Thyroid gland (tissue), 4 donors: ENCODE measurements around the gene TTC39A.

Experiments
- POLR2A ChIP-seq, 2 donors: fragments of 450-650 bp; IDR thresholded peaks; one replicate each; pipeline ENCODE4 v1.6.1; 2017; ENCODE audit warnings: antibody characterized with exemption in 2 of 2, mild to moderate bottlenecking in 2 of 2, moderate library complexity in 1 of 2
- TF ChIP-seq, protein P1 (sequence below), 6 experiments: fragments of 200-600 bp in 3 of 6; fragments of 450-650 bp in 3 of 6; sonication (generic) in 3 of 6; IDR thresholded peaks; one replicate each; pipeline ENCODE4 v1.5.1; 2016 to 2019; ENCODE audit warnings: antibody characterized with exemption in 6 of 6, mild to moderate bottlenecking in 2 of 6, inconsistent platforms in 1 of 6, moderate library complexity in 1 of 6

DNA sequence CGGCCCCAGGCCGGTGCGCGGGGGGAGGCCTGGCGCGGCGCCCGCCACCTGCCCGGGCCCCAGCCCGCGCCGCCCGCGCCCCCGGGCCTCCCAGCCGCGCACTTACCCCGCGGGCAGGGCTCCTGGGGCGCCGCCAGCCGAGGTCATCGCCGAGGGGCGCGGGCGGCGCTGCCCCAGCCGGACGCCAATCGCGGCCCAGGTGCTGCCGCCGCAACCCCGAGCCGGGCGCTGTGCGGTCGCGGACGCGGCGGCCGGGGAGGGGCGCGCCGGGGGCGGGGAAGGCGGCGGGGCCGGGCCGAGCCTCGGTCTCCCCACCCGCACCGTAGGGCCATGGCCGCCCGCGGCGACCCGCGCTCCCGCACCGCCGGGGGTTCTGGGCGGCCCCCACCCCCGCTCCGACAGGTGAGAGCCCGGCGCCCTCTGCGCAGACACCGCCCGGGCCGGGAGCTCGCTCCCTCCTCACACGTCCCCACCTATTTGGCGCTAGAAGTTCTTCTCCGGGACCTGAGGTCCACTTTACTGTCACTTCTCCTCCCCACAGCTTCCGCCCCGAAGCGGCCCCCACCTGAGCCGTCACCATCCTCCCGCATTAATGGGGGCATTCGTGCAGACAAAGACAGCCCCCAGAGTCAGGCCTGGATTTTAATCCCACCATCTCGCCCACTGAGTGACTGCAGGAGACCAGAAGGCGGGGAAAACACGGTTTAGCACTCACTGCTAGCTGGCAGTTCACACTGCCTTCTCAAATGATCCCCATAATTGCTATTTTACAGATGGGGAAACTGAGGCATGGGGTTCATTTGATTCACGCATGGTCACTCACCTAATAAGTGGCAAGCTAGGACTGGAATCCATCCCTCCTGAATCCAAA lies at the start of gene TTC39A:
- TF ChIP-seq, protein P1, sequence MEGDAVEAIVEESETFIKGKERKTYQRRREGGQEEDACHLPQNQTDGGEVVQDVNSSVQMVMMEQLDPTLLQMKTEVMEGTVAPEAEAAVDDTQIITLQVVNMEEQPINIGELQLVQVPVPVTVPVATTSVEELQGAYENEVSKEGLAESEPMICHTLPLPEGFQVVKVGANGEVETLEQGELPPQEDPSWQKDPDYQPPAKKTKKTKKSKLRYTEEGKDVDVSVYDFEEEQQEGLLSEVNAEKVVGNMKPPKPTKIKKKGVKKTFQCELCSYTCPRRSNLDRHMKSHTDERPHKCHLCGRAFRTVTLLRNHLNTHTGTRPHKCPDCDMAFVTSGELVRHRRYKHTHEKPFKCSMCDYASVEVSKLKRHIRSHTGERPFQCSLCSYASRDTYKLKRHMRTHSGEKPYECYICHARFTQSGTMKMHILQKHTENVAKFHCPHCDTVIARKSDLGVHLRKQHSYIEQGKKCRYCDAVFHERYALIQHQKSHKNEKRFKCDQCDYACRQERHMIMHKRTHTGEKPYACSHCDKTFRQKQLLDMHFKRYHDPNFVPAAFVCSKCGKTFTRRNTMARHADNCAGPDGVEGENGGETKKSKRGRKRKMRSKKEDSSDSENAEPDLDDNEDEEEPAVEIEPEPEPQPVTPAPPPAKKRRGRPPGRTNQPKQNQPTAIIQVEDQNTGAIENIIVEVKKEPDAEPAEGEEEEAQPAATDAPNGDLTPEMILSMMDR (IDR thresholded peaks at IDR 0.05) = no peak
- peak in 1 of 2 donors; percentile 23 for TF ChIP-seq POLR2A (IDR thresholded peaks at IDR 0.05)
